K562 (cell line): ENCODE data around the gene POLR3A. TPM values are rescaled to one million over a fixed set of nuclear protein-coding genes. Genes with fewer than 3 reads are reported as not detected.

Experiments used
- ARID4B ChIP-seq: sonication (generic); formaldehyde crosslinking; IDR thresholded peaks from 2 replicates; pipeline ENCODE4 v1.8.0; 2022; ENCODE audit warnings: mild to moderate bottlenecking, missing genetic modification reagents
- ETV5 ChIP-seq: sonication (generic); formaldehyde crosslinking; IDR thresholded peaks from 2 replicates; pipeline ENCODE4 v1.4.0; 2020; ENCODE audit warnings: low read depth, mild to moderate bottlenecking, missing genetic modification reagents
- HDAC8 ChIP-seq: fragments of 450-650 bp; IDR thresholded peaks from 2 replicates; pipeline ENCODE4 v1.6.1; 2016; ENCODE audit warnings: mild to moderate bottlenecking, missing genetic modification characterization, moderate library complexity, missing compliant biosample characterization
- HNRNPH1 ChIP-seq: fragments of 200-400 bp; formaldehyde crosslinking; optimal IDR thresholded peaks from 2 replicates; pipeline ENCODE3; 2017; ENCODE audit warnings: low read depth, mild to moderate bottlenecking, low read length, moderate library complexity
- JUN ChIP-seq, 2 experiments: sonication (generic) in 1 of 2; formaldehyde crosslinking in 1 of 2; IDR thresholded peaks; 2 replicates each; pipeline versions ENCODE4 v1.6.1 to v1.8.0; 2012 to 2022; ENCODE audit warnings: borderline replicate concordance in 2 of 2, mild to moderate bottlenecking in 2 of 2, improper control_type of control experiment in 1 of 2, low read depth in 1 of 2, low read length in 1 of 2, missing genetic modification reagents in 1 of 2
- MCM5 ChIP-seq: fragments of 450-650 bp; IDR thresholded peaks from 2 replicates; pipeline ENCODE4 v1.6.1; 2016; ENCODE audit warnings: low read depth
- MYC ChIP-seq, 2 experiments: fragments of 250-450 bp in 1 of 2; sonication (Bioruptor Pico) in 1 of 2; IDR thresholded peaks; 2 replicates each; pipeline versions ENCODE4 v1.5.1 to v1.6.1; 2012 to 2021; ENCODE audit warnings: low read depth in 2 of 2, borderline replicate concordance in 1 of 2, improper control_type of control experiment in 1 of 2, low read length in 1 of 2, mild to moderate bottlenecking in 1 of 2, moderate library complexity in 1 of 2
- PURB ChIP-seq: sonication (generic); formaldehyde crosslinking; IDR thresholded peaks from 2 replicates; pipeline ENCODE4 v1.9.0; 2021; ENCODE audit warnings: low read depth, mild to moderate bottlenecking, missing genetic modification reagents
- RBM34 ChIP-seq: fragments of 200-400 bp; formaldehyde crosslinking; IDR thresholded peaks from 2 replicates; pipeline ENCODE4 v1.6.1; 2018; ENCODE audit warnings: low read length, borderline replicate concordance; ENCODE audit not compliant: insufficient read depth
- SP1 ChIP-seq: sonication (generic); formaldehyde crosslinking; IDR thresholded peaks from 2 replicates; pipeline ENCODE4 v1.8.1; 2022; ENCODE audit warnings: mild to moderate bottlenecking, missing genetic modification reagents
- TCF15 ChIP-seq: fragments of 250-450 bp; sonication (Bioruptor Pico); IDR thresholded peaks from 2 replicates; pipeline ENCODE4 v1.8.0; 2022; ENCODE audit warnings: moderate library complexity, mild to moderate bottlenecking, inconsistent platforms
- THAP7 ChIP-seq: fragments of 250-450 bp; sonication (Bioruptor Pico); IDR thresholded peaks from 2 replicates; pipeline ENCODE4 v1.5.0; 2021
- ZBTB8A ChIP-seq: fragments of 450-650 bp; IDR thresholded peaks from 2 replicates; pipeline ENCODE4 v1.6.1; 2018; ENCODE audit warnings: mild to moderate bottlenecking, moderate library complexity; ENCODE audit not compliant: partially characterized antibody
- ZNF143 ChIP-seq: sonication (generic); formaldehyde crosslinking; IDR thresholded peaks from 2 replicates; pipeline ENCODE4 v1.9.0; 2022; ENCODE audit warnings: mild to moderate bottlenecking, missing genetic modification reagents
- ZNF263 ChIP-seq: sonication (generic); formaldehyde crosslinking; IDR thresholded peaks from 2 replicates; pipeline ENCODE4 v1.8.0; 2022; ENCODE audit warnings: mild to moderate bottlenecking, missing genetic modification reagents, borderline replicate concordance
- ZNF644 ChIP-seq: fragments of 200-800 bp; sonication (Bioruptor generic); IDR thresholded peaks from 2 replicates; pipeline ENCODE4 v1.6.1; 2016; ENCODE audit warnings: low read depth, missing genetic modification characterization, missing compliant biosample characterization
- ZNF785 ChIP-seq: fragments of 250-450 bp; sonication (Bioruptor Pico); IDR thresholded peaks from 2 replicates; pipeline ENCODE4 v1.4.0; 2020; ENCODE audit warnings: mild to moderate bottlenecking
- polyA plus RNA-seq, 8 experiments: library from polyadenylated mRNA; depleted of rRNA in 4 of 8; stranded (reverse) in 5 of 8; unstranded in 3 of 8; fragments of >200 nt; fragmentation: Nextera tagmentation in 2 of 8; fragmentation: Illumina TruSeq in 1 of 8; extraction: Ambion mirVana in 2 of 8; extraction: Trizol in 1 of 8; gene quantifications; 2 replicates each; pipeline versions ENCODE4 v1.2.1 to v1.2.3, GENCODE V29; 2011 to 2014; ENCODE audit warnings: inconsistent platforms in 1 of 8, missing spikeins in 1 of 8
- total RNA-seq, 7 experiments: library from RNA; depleted of rRNA in 6 of 7; stranded (reverse); fragments of >200 nt in 6 of 7; fragmentation: Illumina TruSeq in 2 of 7; extraction: Trizol in 2 of 7; gene quantifications; 2 replicates each; pipeline versions ENCODE4 v1.2.1 to v1.2.3, GENCODE V29; 2011 to 2021; ENCODE audit warnings: low replicate concordance in 1 of 7

The POLR3A gene
- total and polyA plus RNA-seq, 9 of the 15 experiments (the other 6 are each of a cell fraction or from before 2014, with no cell fraction given) = 14.9 to 37.0 (median 26.7) TPM

GRCh38 chr10:78033637-78034470, 4.5 kb upstream of the POLR3A start, which contains the start of gene RPS24 (continued):
- TF ChIP-seq MYC (IDR thresholded peaks at IDR 0.05; ENCODE audit: low read depth, low read length) (peak; percentile 100), MYC (CRISPR knock-in tag; IDR thresholded peaks at IDR 0.05; ENCODE audit: borderline replicate concordance, low read depth) (peak; percentile 96), ZNF263 (CRISPR knock-in tag) (peak; percentile 72; the same call in 1 of the 2 replicates), PURB (CRISPR knock-in tag) (no peak), ZNF644 (tag) (no peak), HNRNPH1 (no peak), ETV5 (peak; percentile 52; the same call in 1 of the 2 replicates), MCM5 (no peak), HDAC8 (tag) (0 out of 2 replicates have a peak, but pooled peaks have one; percentile 66), SP1 (CRISPR knock-in tag) (peak; percentile 82; the same call in 1 of the 2 replicates), ZNF143 (CRISPR knock-in tag) (no peak), ZBTB8A (no peak), THAP7 (CRISPR knock-in tag) (0 out of 2 replicates have a peak, but pooled peaks have one; percentile 83), ZNF785 (CRISPR knock-in tag) (no peak), JUN (IDR thresholded peaks at IDR 0.05; ENCODE audit: borderline replicate concordance, low read depth, low read length) (peak; percentile 43; the same call in 1 of the 2 replicates), JUN (CRISPR knock-in tag; IDR thresholded peaks at IDR 0.05; ENCODE audit: borderline replicate concordance) (peak; percentile 77; the same call in 1 of the 2 replicates), RBM34 (no peak), TCF15 (CRISPR knock-in tag) (no peak), ARID4B (CRISPR knock-in tag) (peak; percentile 97)
